Endothelial cell of umbilical vein (primary cell): ENCODE results near the gene LIPK. TPM values are rescaled to one million over a fixed set of nuclear protein-coding genes. Genes with fewer than 3 reads are reported as not detected.

Experiments used
- BruUV-seq: library from RNA; stranded (reverse); fragments of 400-500 nt; replicated peaks from 2 replicates; lab custom pipeline; 2021; lab: Mats Ljungman, UMichigan
- CTCF ChIA-PET: fragments of 300-600, 350-600 bp; sonication (Branson Sonifier 250); formaldehyde crosslinking; loops from one replicate; lab custom pipeline; 2021; ENCODE audit warnings: antibody characterized with exemption, inconsistent platforms; lab: Charles Lee
- POLR2A ChIA-PET: fragments of 300-600, 350-600 bp; sonication (Branson Sonifier 250); formaldehyde crosslinking; loops from one replicate; lab custom pipeline; 2021; ENCODE audit warnings: antibody characterized with exemption, inconsistent platforms; lab: Charles Lee
- DNase-seq: peaks from one replicate; pipeline ENCODE4 v3.0.0-alpha.2; 2011; ENCODE audit warnings: low read depth, low spot score
- FAIRE-seq: peaks from 2 replicates; lab custom pipeline; 2011; peaks lifted over from hg19 to GRCh38; lab: Jason Lieb, UNC
- H2AFZ ChIP-seq: 2 replicates; pipeline ENCODE4 v1.6.0; 2012; ENCODE audit warnings: low read depth, low read length, control low read depth, inconsistent platforms
- H3K27ac ChIP-seq: 2 replicates; pipeline ENCODE4 v1.5.1; 2011; ENCODE audit warnings: low read depth, mild to moderate bottlenecking, control low read depth, low read length, moderate library complexity; ENCODE audit not compliant: insufficient read depth
- H3K27me3 ChIP-seq, 2 experiments: 2 replicates each; pipeline versions ENCODE4 v1.6.0 to v1.6.1; 2011; ENCODE audit warnings: low read length in 2 of 2, mixed read lengths in 1 of 2; ENCODE audit not compliant: control insufficient read depth in 2 of 2, insufficient read depth in 2 of 2
- H3K36me3 ChIP-seq, 2 experiments: 2 replicates in 1 of 2; 3 replicates in 1 of 2; pipeline ENCODE4 v1.5.1; 2011; ENCODE audit warnings: low read length in 2 of 2, mild to moderate bottlenecking in 1 of 2, moderate library complexity in 1 of 2; ENCODE audit not compliant: control insufficient read depth in 2 of 2, insufficient read depth in 2 of 2; ENCODE audit errors: extremely low read depth in 1 of 2
- H3K4me1 ChIP-seq: 3 replicates; pipeline ENCODE4 v1.5.1; 2011; ENCODE audit warnings: mild to moderate bottlenecking, low read length; ENCODE audit not compliant: control insufficient read depth, insufficient read depth; ENCODE audit errors: extremely low read depth
- H3K4me2 ChIP-seq: 2 replicates; pipeline ENCODE4 v1.6.1; 2011; ENCODE audit warnings: low read length, control low read depth, mixed read lengths; ENCODE audit not compliant: insufficient read depth
- H3K4me3 ChIP-seq, 3 experiments: fragments of 200-600 bp in 1 of 3; sonication (generic), shearing (Covaris generic) in 1 of 3; replicated peaks in 1 of 3; 2 replicates each; pipeline ENCODE4 v1.5.1; 2011 to 2016; ENCODE audit warnings: control low read depth in 3 of 3, low read length in 3 of 3, mild to moderate bottlenecking in 2 of 3, inconsistent platforms in 1 of 3, low read depth in 1 of 3, moderate library complexity in 1 of 3; ENCODE audit not compliant: insufficient read depth in 1 of 3
- H3K79me2 ChIP-seq: 2 replicates; pipeline ENCODE4 v1.6.0; 2012; ENCODE audit warnings: low read length, inconsistent platforms; ENCODE audit not compliant: control insufficient read depth, insufficient read depth
- H3K9ac ChIP-seq: replicated peaks from 2 replicates; pipeline ENCODE3; 2011; ENCODE audit warnings: low read length, control low read depth; ENCODE audit not compliant: insufficient read depth; ENCODE audit errors: extremely low read depth
- H3K9me1 ChIP-seq: replicated peaks from 3 replicates; pipeline ENCODE4 v1.6.0; 2011; ENCODE audit warnings: mild to moderate bottlenecking, low read length; ENCODE audit not compliant: control insufficient read depth, insufficient read depth; ENCODE audit errors: extremely low read depth
- H3K9me3 ChIP-seq: replicated peaks from 2 replicates; pipeline ENCODE4 v1.5.1; 2012; ENCODE audit warnings: low read length, inconsistent platforms; ENCODE audit not compliant: control insufficient read depth, insufficient read depth
- H4K20me1 ChIP-seq: replicated peaks from 2 replicates; pipeline ENCODE3; 2011; ENCODE audit warnings: mild to moderate bottlenecking, low read length; ENCODE audit not compliant: control insufficient read depth, insufficient read depth; ENCODE audit errors: extremely low read depth
- CTCF ChIP-seq, 2 donors: IDR thresholded peaks; 1 replicate in 1 of 2; 2 replicates in 1 of 2; pipeline ENCODE4 v1.5.1; 2011; ENCODE audit warnings: low read length in 2 of 2, mild to moderate bottlenecking in 2 of 2, moderate library complexity in 2 of 2, control low read depth in 1 of 2, inconsistent platforms in 1 of 2, low read depth in 1 of 2; ENCODE audit not compliant: insufficient read depth in 1 of 2; ENCODE audit errors: extremely low read depth in 1 of 2
- EZH2 ChIP-seq: IDR thresholded peaks from 2 replicates; pipeline ENCODE4 v1.6.1; 2012; ENCODE audit warnings: borderline replicate concordance, low read depth, mild to moderate bottlenecking, moderate library complexity, low read length, inconsistent platforms; ENCODE audit not compliant: severe bottlenecking
- FOS ChIP-seq: IDR thresholded peaks from 2 replicates; pipeline ENCODE4 v1.6.1; 2011; ENCODE audit warnings: mild to moderate bottlenecking, low read length, moderate library complexity, borderline replicate concordance; ENCODE audit not compliant: insufficient read depth
- GATA2 ChIP-seq: IDR thresholded peaks from 2 replicates; pipeline ENCODE4 v1.7.0; 2011; ENCODE audit warnings: low read depth, mild to moderate bottlenecking, moderate library complexity, mixed read lengths, low read length; ENCODE audit not compliant: insufficient read length, insufficient read depth
- JUN ChIP-seq: IDR thresholded peaks from 2 replicates; pipeline ENCODE4 v1.6.1; 2011; ENCODE audit warnings: borderline replicate concordance, low read depth; ENCODE audit not compliant: insufficient read length, insufficient read depth
- MYC ChIP-seq: IDR thresholded peaks from one replicate; pipeline ENCODE4 v1.6.1; 2011; ENCODE audit warnings: mild to moderate bottlenecking, low read depth, low read length
- POLR2A ChIP-seq: IDR thresholded peaks from 2 replicates; pipeline ENCODE4 v1.6.1; 2012; ENCODE audit warnings: low read depth, mild to moderate bottlenecking, control low read depth, low read length
- POLR2AphosphoS5 ChIP-seq: IDR thresholded peaks from 2 replicates; pipeline ENCODE4 v1.6.1; 2012; ENCODE audit warnings: low read depth, mild to moderate bottlenecking, control low read depth, low read length, moderate library complexity; ENCODE audit not compliant: insufficient read depth
- dilution Hi-C: fragments of 300-500 bp; cut with MboI; formaldehyde crosslinking; loops from one replicate; pipeline ENCODE4 v1.15.0; 2019; ENCODE audit warnings: low sequenced_read_pairs; ENCODE audit not compliant: extremely low pct_ligation_motif_present
- intact Hi-C: fragments of 100-400 bp; cut with micrococcal nuclease; formaldehyde crosslinking; loops from one replicate; pipeline ENCODE4 v1.10.0; 2022
- polyA plus RNA-seq, 4 experiments: library from polyadenylated mRNA; depleted of rRNA in 3 of 4; stranded (reverse) in 3 of 4; unstranded in 1 of 4; fragments of >200 nt; gene quantifications; 2 replicates each; pipeline versions ENCODE4 v1.2.1 to v1.2.3, GENCODE V29; 2011 to 2012; ENCODE audit warnings: missing spikeins in 1 of 4
- total RNA-seq: library from RNA; stranded (reverse); gene quantifications from 2 replicates; pipeline ENCODE4 v1.2.3, GENCODE V29; 2021
- TF ChIP-seq, protein P1 (sequence below): IDR thresholded peaks from 2 replicates; pipeline ENCODE4 v1.6.1; 2011; ENCODE audit not compliant: insufficient read depth, insufficient read length

LIPK gene
- total and polyA plus RNA-seq, 2 donors (not counting 3 experiments of a cell fraction or from before 2014, with no cell fraction given), result not detected

- BruUV-seq, result no TSS peak
These were observed 27.2 kb downstream of the LIPK start for GRCh38 chr10:88733215-88733614.

More at GRCh38 chr10:88733215-88733614, 27.2 kb downstream of the LIPK start:
- no peak for DNase-seq
- no peak for FAIRE-seq
- intact Hi-C loops (no loop called here), dilution Hi-C loops (no loop called here)
- Histone ChIP-seq H3K4me1 (no peaks in the 10 kb centered on the region), H3K36me3 (no peaks in the 10 kb centered on the region), H2AFZ (no peak overlapping the region), H3K27me3 (peaks cover 0 to 3% of the 10 kb centered on the region in 2 experiments), H3K9me3 (no peaks in the 10 kb centered on the region), H3K27ac (no peak overlapping the region), H4K20me1 (no peaks in the 10 kb centered on the region), H3K4me2 (no peak overlapping the region), H3K4me3 (no peak overlapping the region), H3K9me1 (no peaks in the 10 kb centered on the region), H3K9ac (no peak overlapping the region), H3K79me2 (no peaks in the 10 kb centered on the region)
- CTCF ChIA-PET, result interaction anchor here (1.1 to 2.8 kb wide), 3 partner anchors 14 to 168 kb away, joined by 3 to 10 read pairs (median 5); no protein-coding TSS in a partner anchor
- TF ChIP-seq POLR2AphosphoS5, result no peak
- TF ChIP-seq GATA2, result no peak
- TF ChIP-seq MYC, result no peak
- TF ChIP-seq CTCF (IDR thresholded peaks at IDR 0.05; ENCODE audit: extremely low read depth in 1 of 2, insufficient read depth in 1 of 2, low read depth in 1 of 2, low read length in 2 of 2), result no peak
- TF ChIP-seq POLR2A, result no peak
- TF ChIP-seq, protein P1, sequence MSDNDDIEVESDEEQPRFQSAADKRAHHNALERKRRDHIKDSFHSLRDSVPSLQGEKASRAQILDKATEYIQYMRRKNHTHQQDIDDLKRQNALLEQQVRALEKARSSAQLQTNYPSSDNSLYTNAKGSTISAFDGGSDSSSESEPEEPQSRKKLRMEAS, result no peak
- no peak for TF ChIP-seq JUN
- TF ChIP-seq FOS, result no peak
- no peak for TF ChIP-seq EZH2
- POLR2A ChIA-PET, result interaction anchor here (0.6 kb wide), 1 partner anchor 346 kb away, joined by 4 read pairs; no protein-coding TSS in a partner anchor
